Upper lobe of left lung (tissue), 6 donors: ENCODE data around the gene C6orf163. TPM values are rescaled to one million over a fixed set of nuclear protein-coding genes. Genes with fewer than 3 reads are reported as not detected.
A peak's percentile ranks its signal among the peaks of the same experiment; 100 is the strongest.

ENCODE experiments used
- ATAC-seq, 2 donors: fragments of 200-7000 bp; cut with Tn5 transposase; one replicate each; pipeline ENCODE4 v1.9.1; 2022; ENCODE audit warnings: mild to moderate bottlenecking in 2 of 2, moderate library complexity in 2 of 2; ENCODE audit not compliant: low FRiP score in 2 of 2
- DNase-seq, 2 donors: peaks; one replicate each; pipeline ENCODE4 v3.0.0-alpha.2; 2019 to 2020
- H3K27ac ChIP-seq, 4 donors: fragments of 200-600 bp; sonication (generic); one replicate each; pipeline ENCODE4 v1.5.1; 2016 to 2019
- H3K27me3 ChIP-seq, 4 donors: fragments of 200-600 bp; sonication (generic); one replicate each; pipeline ENCODE4 v1.5.1; 2017 to 2019
- H3K36me3 ChIP-seq, 4 donors: fragments of 200-600 bp; sonication (generic); one replicate each; pipeline ENCODE4 v1.5.1; 2016 to 2019
- H3K4me1 ChIP-seq, 4 donors: fragments of 200-600 bp; sonication (generic); one replicate each; pipeline ENCODE4 v1.5.1; 2018 to 2019
- H3K4me3 ChIP-seq, 4 donors: fragments of 200-600 bp; sonication (generic); one replicate each; pipeline ENCODE4 v1.5.1; 2017 to 2019; ENCODE audit warnings: mild to moderate bottlenecking in 2 of 4, moderate library complexity in 1 of 4
- H3K9me3 ChIP-seq, 4 donors: fragments of 200-600 bp; sonication (generic); one replicate each; pipeline ENCODE4 v1.5.1; 2018 to 2019
- EP300 ChIP-seq, 4 donors: sonication (generic); formaldehyde crosslinking; IDR thresholded peaks; one replicate each; pipeline ENCODE4 v1.5.1; 2017; ENCODE audit warnings: antibody characterized with exemption in 4 of 4, control low read depth in 2 of 4
- POLR2A ChIP-seq, 4 donors: fragments of 450-650 bp; IDR thresholded peaks; one replicate each; pipeline ENCODE4 v1.5.1; 2016 to 2017; ENCODE audit warnings: antibody characterized with exemption in 4 of 4, mild to moderate bottlenecking in 2 of 4
- POLR2AphosphoS5 ChIP-seq, 2 donors: sonication (generic); formaldehyde crosslinking; IDR thresholded peaks; one replicate each; pipeline ENCODE4 v1.5.1; 2017; ENCODE audit warnings: antibody characterized with exemption in 2 of 2
- WGBS, 2 donors: methylation state at CpG; one replicate each; pipeline ENCODE4 v1.1.5; 2017 to 2018; 5-methylcytosine and 5-hydroxymethylcytosine counted together
- total RNA-seq, 6 donors: library from RNA; depleted of rRNA in 4 of 6; stranded (reverse); fragments of >200 nt in 4 of 6; gene quantifications; one replicate each; pipeline versions ENCODE4 v1.1.0 to v1.2.1, GENCODE V29; 2016 to 2021
- TF ChIP-seq, protein P1 (sequence below), 6 experiments: fragments of 450-650 bp in 4 of 6; fragments of 200-600 bp in 2 of 6; sonication (generic) in 2 of 6; IDR thresholded peaks; one replicate each; pipeline ENCODE4 v1.5.1; 2016 to 2019; ENCODE audit warnings: antibody characterized with exemption in 6 of 6
- donor health status: DM: no; HTN: no; CAD: no; lungs with moderate emphysema.
- donor health status: DM: no; HTN: yes; CAD: no; lungs with severe emphysema.

Gene C6orf163
- total RNA-seq, 6 donors from 2014 or later, result 1.6 to 7.3 (median 2.1) TPM

- ATAC-seq (peak; percentile 46 to 75), DNase-seq (peak in 1 of 2 donors; percentile 32)
- Histone ChIP-seq H3K9me3 (no peaks in the 10 kb centered on the region), H3K4me3 (peak overlapping the region; percentile 73 to 95 (median 88)), H3K36me3 (no peaks in the 10 kb centered on the region), H3K4me1 (peaks cover 0 to 10% (median 3%) of the 10 kb centered on the region in 4 donors), H3K27me3 (no peaks in the 10 kb centered on the region), H3K27ac (peak overlapping the region; percentile 74 to 88 (median 84))
- TF ChIP-seq, protein P1, sequence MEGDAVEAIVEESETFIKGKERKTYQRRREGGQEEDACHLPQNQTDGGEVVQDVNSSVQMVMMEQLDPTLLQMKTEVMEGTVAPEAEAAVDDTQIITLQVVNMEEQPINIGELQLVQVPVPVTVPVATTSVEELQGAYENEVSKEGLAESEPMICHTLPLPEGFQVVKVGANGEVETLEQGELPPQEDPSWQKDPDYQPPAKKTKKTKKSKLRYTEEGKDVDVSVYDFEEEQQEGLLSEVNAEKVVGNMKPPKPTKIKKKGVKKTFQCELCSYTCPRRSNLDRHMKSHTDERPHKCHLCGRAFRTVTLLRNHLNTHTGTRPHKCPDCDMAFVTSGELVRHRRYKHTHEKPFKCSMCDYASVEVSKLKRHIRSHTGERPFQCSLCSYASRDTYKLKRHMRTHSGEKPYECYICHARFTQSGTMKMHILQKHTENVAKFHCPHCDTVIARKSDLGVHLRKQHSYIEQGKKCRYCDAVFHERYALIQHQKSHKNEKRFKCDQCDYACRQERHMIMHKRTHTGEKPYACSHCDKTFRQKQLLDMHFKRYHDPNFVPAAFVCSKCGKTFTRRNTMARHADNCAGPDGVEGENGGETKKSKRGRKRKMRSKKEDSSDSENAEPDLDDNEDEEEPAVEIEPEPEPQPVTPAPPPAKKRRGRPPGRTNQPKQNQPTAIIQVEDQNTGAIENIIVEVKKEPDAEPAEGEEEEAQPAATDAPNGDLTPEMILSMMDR (IDR thresholded peaks at IDR 0.05), result no peak
- TF ChIP-seq POLR2AphosphoS5 (IDR thresholded peaks at IDR 0.05), result no peak
- no peak for TF ChIP-seq POLR2A (IDR thresholded peaks at IDR 0.05)
- TF ChIP-seq EP300 (IDR thresholded peaks at IDR 0.05), result no peak
- WGBS, 2 donors, result 1 to 3% methylated on average over 10 of the region's 10 CpGs
Observed at GRCh38 chr6:87407561-87407900, 62.9 kb downstream of the C6orf163 start.

DNA sequence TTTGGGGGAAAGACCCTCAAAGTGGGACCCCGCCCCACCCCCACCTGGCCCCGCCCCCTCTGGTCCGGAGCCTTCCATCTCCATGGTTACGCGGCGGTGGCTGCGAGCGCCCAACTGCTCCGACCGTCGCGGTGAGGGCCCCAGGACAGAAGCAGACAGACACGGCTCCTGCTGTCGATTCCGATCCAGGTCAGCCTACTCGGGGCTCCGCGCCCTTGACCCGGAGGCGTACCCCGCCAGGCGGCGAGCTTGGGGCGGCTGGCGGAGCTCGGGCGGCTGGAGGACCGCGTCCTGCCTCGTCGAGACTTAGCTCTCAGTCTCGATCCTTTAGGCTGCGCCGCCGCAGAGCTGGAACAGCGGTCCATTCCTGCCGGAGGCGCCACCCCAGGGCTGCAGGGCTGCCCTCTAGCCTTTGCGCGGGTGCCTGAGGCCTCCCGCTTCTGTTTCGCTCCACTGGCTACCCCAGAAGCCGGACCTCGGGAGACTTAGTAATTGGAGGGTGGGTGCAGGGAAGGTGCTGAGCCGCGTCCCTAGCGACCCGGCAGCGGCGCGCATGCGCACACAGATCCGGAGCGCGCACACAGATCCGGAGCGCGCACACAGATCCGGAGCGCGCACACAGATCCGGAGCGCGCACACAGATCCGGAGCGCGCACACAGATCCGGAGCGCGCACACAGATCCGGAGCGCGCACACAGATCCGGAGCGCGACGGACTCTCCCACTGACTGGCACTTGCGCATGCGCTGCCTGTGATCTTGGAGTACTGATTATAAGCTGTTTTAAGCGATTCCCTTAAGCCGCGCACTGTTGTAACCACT lies 63.5 kb downstream of the C6orf163 start, which contains the start of gene CFAP206:
TSS of gene CFAP206 (plus strand) at position 72 of the 820 bp plus-strand sequence. CDS start 1,868 bp downstream, outside the sequence.
- peak within 1 kb of the TSS; percentile 74 to 88 (median 84) for H3K27ac ChIP-seq
- no peaks in the 10 kb centered on the region for H3K9me3 ChIP-seq
- WGBS, 2 donors, result 1 to 2% methylated on average over 16 to 47 of the region's 82 CpGs

GRCh38 chr6:87408721-87409155 lies 64.1 kb downstream of the C6orf163 start:
- Histone ChIP-seq H3K4me3 (peak overlapping the region in 3 of 4 donors; percentile 73 to 95 (median 84)), H3K27ac (peak overlapping the region; percentile 52 to 84 (median 76)), H3K27me3 (no peaks in the 10 kb centered on the region), H3K9me3 (no peaks in the 10 kb centered on the region), H3K4me1 (peaks cover 0 to 10% (median 3%) of the 10 kb centered on the region in 4 donors), H3K36me3 (no peaks in the 10 kb centered on the region)
- DNase-seq, result no peak
- TF ChIP-seq EP300 (IDR thresholded peaks at IDR 0.05) (no peak), POLR2AphosphoS5 (IDR thresholded peaks at IDR 0.05) (no peak), POLR2A (IDR thresholded peaks at IDR 0.05) (no peak)
- TF ChIP-seq, protein P1 (IDR thresholded peaks at IDR 0.05), result no peak
- WGBS, 2 donors, result 38 to 42% methylated on average over 5 of the region's 5 CpGs
- no peak for ATAC-seq

More for the DNA sequence above, 63.5 kb downstream of the C6orf163 start, which contains the start of gene CFAP206:
- H3K4me3 ChIP-seq, result peak within 1 kb of the TSS; percentile 73 to 95 (median 88)
- H3K4me1 ChIP-seq, result peaks cover 0 to 10% (median 3%) of the 10 kb centered on the region in 4 donors
- no peaks in the 10 kb centered on the region for H3K36me3 ChIP-seq
- DNase-seq (peak; percentile 85 to 94), ATAC-seq (peak; percentile 92 to 96)
- no peak for TF ChIP-seq POLR2A (IDR thresholded peaks at IDR 0.05)
- no peak for TF ChIP-seq EP300 (IDR thresholded peaks at IDR 0.05)
- TF ChIP-seq, protein P1 (IDR thresholded peaks at IDR 0.05), result peak in 3 of 6 experiments; percentile 14 to 37 (median 23)
- TF ChIP-seq POLR2AphosphoS5 (IDR thresholded peaks at IDR 0.05), result no peak
- H3K27me3 ChIP-seq, result no peaks in the 10 kb centered on the region

Other genes starting within 250 kb of the C6orf163 start
- not detected for gene CGA, start 249.7 kb upstream of the C6orf163 start, total RNA-seq
- gene ZNF292, start 189.2 kb upstream of the C6orf163 start, total RNA-seq, result 10 to 100 TPM; 19.9 to 60.8 (median 32.0) TPM
- 10 to 100 TPM in 3 of 6 donors, 1 to 10 TPM in 3; 4.6 to 19.3 (median 9.3) TPM for gene SMIM8, start 22.2 kb upstream of the C6orf163 start, total RNA-seq
- under 1 TPM in 4 of 6 donors, not detected in 2; 0.30 to 0.49 (median 0.45) TPM for gene GJB7, start 15.5 kb upstream of the C6orf163 start, total RNA-seq
- gene CFAP206, start 63.2 kb downstream of the C6orf163 start, total RNA-seq, result 10 to 100 TPM in 1 of 6 donors, 1 to 10 TPM in 3, under 1 TPM in 1, not detected in 1; 0.17 to 14.3 (median 2.4) TPM
- gene SLC35A1, start 128.2 kb downstream of the C6orf163 start, total RNA-seq, result 10 to 100 TPM; 14.7 to 39.1 (median 29.9) TPM
- 10 to 100 TPM; 21.9 to 32.5 (median 23.7) TPM for gene RARS2, start 245.2 kb downstream of the C6orf163 start, total RNA-seq
- gene ORC3, start 245.3 kb downstream of the C6orf163 start, total RNA-seq, result 10 to 100 TPM; 10.3 to 27.2 (median 17.2) TPM